Mammary epithelial cell (primary cell): Measurements from ENCODE around the gene ACBD4.

Source experiments
- EZH2 ChIP-seq: IDR thresholded peaks from 2 replicates; pipeline ENCODE4 v1.6.1; 2012; ENCODE audit warnings: low read length, inconsistent platforms, borderline replicate concordance
- TF ChIP-seq, protein P1 (sequence below), 2 donors: IDR thresholded peaks in 1 of 2; conservative IDR thresholded peaks in 1 of 2; 2 replicates each; pipeline ENCODE4 v1.5.1; 2011 to 2012; ENCODE audit warnings: inconsistent platforms in 2 of 2, low read length in 2 of 2, mild to moderate bottlenecking in 2 of 2, control low read depth in 1 of 2, low read depth in 1 of 2; ENCODE audit not compliant: insufficient read depth in 1 of 2; ENCODE audit errors: extremely low read depth in 1 of 2

DNA sequence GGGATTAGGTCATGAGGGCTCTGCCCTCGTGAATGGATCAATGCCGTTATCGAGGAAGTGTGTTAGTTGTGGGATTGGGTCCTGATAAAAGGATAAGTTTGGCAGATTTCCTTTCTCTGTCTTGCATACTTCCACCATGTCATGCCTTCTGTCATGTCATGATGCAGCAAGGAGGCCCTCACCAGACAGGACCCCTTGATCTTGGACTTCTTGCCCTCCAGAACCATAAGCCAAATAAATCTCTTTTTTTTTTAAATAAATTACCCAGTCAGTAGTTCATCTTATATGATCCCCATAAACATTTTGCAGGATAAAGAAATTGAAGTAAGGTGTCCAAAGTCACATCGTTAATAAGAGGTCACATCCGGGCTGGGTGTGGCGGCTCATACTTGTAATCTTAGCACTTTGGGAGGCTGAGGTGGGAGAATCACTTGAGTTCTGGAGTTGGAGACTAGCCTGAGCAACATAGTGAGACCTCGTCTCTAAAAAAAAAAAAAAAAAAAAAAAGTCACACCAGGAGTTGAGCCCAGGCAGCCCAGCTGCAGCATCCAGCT is 51.4 kb downstream of the ACBD4 start:
- TF ChIP-seq, protein P1, sequence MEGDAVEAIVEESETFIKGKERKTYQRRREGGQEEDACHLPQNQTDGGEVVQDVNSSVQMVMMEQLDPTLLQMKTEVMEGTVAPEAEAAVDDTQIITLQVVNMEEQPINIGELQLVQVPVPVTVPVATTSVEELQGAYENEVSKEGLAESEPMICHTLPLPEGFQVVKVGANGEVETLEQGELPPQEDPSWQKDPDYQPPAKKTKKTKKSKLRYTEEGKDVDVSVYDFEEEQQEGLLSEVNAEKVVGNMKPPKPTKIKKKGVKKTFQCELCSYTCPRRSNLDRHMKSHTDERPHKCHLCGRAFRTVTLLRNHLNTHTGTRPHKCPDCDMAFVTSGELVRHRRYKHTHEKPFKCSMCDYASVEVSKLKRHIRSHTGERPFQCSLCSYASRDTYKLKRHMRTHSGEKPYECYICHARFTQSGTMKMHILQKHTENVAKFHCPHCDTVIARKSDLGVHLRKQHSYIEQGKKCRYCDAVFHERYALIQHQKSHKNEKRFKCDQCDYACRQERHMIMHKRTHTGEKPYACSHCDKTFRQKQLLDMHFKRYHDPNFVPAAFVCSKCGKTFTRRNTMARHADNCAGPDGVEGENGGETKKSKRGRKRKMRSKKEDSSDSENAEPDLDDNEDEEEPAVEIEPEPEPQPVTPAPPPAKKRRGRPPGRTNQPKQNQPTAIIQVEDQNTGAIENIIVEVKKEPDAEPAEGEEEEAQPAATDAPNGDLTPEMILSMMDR (conservative IDR thresholded peaks at IDR 0.05 in 1 of 2, IDR thresholded peaks at IDR 0.05 in 1 of 2; ENCODE audit: extremely low read depth in 1 of 2, insufficient read depth in 1 of 2, low read depth in 1 of 2, low read length in 2 of 2): no peak
- no peak for TF ChIP-seq EZH2
